SKM-1 treated with dmso at 0.1 percent for 144 hours (cell line): ENCODE results near the gene KDM4B.
"Not testable (repeated sequence)": the region's sequence is repeated elsewhere in the genome, so short reads cannot be mapped to it uniquely, and the experiment has no call there.

Experiments
- DNase-seq: peaks from one replicate; lab custom pipeline; 2025; ENCODE audit not compliant: unreplicated experiment; lab: John Stamatoyannopoulos, UW

The KDM4B gene

DNA sequence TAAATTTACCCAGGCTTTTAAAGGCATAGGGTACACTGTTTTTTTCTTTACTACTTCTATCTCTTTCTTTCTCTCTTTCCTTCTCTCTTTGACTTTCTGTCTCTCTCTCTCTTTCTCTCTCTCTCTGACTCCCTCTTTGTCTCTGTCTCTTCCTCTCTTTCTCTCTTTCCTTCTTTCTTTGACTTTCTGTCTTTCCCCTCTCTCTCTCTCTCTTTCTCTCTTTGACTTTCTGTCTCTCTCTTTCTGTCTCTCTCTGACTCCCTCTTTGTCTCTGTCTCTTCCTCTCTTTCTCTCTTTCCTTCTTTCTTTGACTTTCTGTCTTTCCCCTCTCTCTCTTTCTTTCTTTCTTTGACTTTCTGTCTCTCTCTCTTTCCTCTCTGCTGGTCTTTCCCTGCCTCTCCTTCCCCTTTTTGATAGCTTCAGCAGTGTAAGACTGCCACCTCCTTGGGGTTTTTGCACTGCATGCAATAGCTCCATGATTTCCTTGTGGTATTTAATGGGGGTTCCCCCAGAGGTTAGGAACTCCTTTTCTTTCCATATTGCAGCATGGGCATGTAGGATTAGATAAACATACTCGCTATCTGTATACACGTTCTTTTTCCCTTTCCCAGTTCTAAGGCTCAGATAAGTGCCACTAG is 191.4 kb downstream of the KDM4B start:
- DNase-seq: not testable (repeated sequence)

- DNase-seq: not testable (repeated sequence)
Measured at GRCh38 chr19:5164845-5165696, 196.2 kb downstream of the KDM4B start.

GRCh38 chr19:5165697-5166019 is 196.7 kb downstream of the KDM4B start:
- no peak for DNase-seq

DNA sequence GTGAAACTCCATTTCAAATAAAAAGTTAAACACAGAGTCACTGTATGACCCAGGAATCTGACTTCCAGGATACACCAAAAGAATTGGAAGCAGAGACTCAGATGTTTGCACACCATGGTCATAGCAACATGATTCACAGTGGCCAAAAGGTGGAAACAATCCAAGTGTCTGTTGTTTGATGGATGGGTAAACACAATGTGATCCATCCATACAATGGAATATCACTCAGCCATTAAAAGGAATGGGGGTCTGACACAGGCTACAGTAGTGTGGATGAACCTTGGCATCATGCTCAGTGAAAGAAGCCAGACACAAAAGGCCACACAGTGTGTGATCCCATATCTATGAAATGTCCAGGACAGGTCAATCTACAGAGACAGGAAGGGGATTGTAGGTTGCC is 197.3 kb downstream of the KDM4B start:
- DNase-seq: no peak

GRCh38 chr19:5170329-5170745 is 201.4 kb downstream of the KDM4B start:
- DNase-seq: no peak

GRCh38 chr19:5171711-5172110 is 202.8 kb downstream of the KDM4B start:
- no peak for DNase-seq

- no peak for DNase-seq
Measured at GRCh38 chr19:5172859-5173630, 204.1 kb downstream of the KDM4B start.

DNA sequence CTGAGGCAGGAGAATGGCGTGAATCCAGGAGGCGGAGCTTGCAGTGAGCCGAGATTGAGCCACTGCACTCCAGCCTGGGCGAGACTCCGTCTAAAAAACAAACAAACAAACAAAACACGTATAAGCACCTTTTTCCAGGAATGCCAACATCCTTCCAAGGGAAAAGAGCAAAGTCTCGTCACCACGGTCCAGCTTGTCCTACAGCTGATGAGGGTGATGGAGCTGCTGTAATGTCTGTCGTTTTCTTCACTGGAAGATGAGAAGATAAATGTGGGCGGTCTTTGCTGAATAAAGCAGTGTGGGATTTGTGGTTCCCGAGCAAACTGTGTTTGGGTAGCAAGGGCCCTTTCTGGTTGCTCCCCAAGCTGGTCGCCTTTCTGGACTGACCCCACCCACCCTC is 205.1 kb downstream of the KDM4B start:
- no peak for DNase-seq

DNA sequence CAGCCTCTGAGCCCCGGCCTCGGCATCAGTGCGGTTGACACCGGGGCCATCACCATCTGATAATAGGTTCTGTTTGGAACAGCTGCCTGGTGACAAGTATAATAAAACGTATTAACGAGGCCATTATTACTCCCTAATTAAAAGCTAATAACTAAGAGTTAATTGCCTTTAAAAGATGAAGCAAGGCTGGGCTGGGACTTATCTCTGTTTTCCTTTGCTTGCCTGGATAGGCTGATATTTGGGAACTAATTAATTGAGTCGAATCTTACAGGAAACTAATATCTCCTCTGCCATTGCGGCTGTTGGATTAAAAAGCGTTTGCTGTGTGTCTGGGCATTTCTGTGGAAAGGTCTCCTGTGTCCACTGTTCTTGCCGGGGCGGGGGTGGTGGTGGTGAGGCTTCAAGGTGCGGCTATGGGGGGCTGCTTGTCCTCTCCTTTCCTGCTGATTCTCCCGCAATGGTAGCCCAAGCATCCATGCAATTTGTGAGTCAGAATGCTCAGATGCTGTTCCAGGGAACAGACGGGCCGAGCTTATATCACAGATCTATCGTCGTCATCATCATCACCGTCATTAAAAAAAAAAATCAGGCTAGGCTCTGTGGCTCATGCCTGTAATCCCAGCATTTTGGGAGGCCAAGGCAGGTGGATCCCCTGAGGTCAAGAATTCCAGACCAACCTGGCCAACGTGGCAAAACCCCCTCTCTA is 209.0 kb downstream of the KDM4B start:
- DNase-seq: no peak

DNA sequence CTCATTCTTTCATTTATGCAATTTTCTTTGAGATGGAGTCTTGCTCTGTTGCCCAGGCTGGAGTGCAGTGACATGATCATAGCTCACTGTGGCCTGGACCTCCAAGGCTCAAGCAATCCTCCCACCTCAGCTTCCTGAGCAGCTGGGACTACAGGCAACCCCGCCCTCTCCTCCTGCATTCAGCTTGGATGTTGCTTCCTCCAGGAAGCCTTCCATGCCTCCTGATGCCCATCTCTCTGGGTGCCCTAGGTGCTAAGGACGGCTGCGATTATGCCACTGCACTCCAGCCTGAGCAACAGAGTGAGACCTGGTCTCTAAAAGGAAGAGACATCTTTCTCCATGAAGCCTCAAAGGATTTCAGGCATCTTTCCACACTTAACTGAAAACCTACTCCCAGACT is 209.9 kb downstream of the KDM4B start:
- DNase-seq: no peak

GRCh38 chr19:5179256-5179655 is 210.3 kb downstream of the KDM4B start:
- no peak for DNase-seq

GRCh38 chr19:5181329-5181728 is 212.4 kb downstream of the KDM4B start:
- DNase-seq: no peak

- DNase-seq: no peak
Measured at GRCh38 chr19:5182751-5183150, 213.8 kb downstream of the KDM4B start.

- no peak for DNase-seq
Measured at GRCh38 chr19:5183616-5184015, 214.7 kb downstream of the KDM4B start.

DNA sequence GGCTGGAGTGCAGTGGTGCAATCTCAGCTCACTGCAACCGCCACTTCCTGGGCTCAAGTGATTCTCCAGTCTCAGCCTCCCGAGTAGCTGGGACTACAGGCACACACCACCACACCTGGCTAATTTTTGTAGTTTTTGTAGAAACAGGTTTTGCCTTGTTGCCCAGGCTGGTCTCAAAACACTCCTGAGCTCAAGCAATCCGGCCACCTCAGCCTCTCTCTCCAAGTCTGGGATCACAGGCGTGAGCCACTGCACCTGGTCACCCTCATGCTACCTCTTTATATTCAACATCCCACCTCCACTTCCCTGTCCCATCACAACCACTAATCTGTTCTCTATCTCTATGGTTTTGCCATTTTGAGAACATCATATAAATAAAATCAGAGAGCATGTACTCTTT is 216.0 kb downstream of the KDM4B start:
- DNase-seq: no peak

DNA sequence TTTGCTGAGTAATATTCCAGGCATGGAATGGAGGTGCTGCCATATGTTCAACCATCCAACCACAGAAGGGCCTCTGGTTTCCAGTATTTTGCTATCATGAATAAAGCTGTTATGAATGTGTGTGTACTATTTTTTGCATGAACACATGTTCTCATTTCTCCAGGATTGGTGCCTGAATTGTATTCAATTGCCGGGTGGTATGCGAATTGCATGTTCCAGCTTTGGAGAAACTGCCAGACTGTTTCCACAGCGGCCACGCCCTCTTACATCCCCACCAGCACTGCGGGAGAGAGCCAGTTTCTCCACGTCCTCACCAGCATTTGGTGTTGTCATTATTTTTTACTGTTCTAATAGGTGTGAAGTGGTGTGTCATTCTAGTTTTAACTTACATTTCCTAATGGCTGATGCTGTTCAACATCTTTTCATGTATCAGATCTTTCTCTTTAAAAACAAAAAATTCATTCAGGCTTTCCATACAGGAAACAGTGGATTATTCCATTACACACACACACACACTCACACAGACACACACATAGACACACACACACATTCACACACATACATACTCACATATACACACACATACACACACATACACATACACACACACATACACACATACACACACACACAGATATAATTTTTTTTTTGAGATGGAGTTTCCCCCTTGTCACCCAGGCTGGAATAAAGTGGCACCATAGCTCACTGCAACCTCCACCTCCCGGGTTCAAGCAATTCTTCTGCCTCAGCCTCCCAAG is 217.6 kb downstream of the KDM4B start:
- no peak for DNase-seq

- DNase-seq: no peak
Measured at GRCh38 chr19:5188548-5189317, 219.8 kb downstream of the KDM4B start.

DNA sequence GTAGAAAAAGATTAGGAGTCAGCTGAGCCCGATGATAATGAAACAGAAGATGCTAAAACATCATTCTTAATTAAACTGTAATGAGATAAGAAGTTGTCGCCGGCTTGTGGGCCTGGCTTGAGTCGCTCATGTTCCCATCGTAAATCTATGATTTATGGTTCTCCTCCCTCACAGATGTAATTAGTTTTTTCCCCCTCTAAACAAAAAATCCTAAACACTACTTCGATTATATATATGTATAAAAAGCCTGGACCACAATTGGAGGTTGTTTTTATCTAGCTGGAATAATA is 220.3 kb downstream of the KDM4B start:
- DNase-seq: no peak

DNA sequence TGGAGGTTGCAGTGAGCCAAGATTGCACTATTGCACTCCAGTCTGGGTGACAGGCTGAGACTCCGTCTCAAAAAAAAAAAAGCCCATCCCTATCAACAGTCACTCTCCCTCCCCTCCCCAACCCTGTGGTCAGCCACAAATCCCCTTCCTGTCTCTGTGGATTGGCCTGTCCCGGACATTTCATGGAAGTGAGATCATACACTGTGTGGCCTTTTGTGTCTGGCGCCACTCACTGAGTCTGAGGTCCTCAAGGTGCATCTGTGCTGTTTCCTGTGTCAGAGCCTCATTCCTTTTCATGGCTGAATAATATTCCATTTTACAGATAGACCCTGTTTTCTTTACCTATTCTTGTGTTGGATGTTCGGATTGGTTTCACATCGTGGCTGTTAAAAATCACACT is 222.2 kb downstream of the KDM4B start:
- DNase-seq: no peak

- no peak for DNase-seq
Measured at GRCh38 chr19:5192568-5192967, 223.7 kb downstream of the KDM4B start.
